ENCODE measurements around the gene OSTM1. TPM values are rescaled to one million over a fixed set of nuclear protein-coding genes. Genes with fewer than 3 reads are reported as not detected.

The OSTM1 gene
- polyA plus RNA-seq, 1 donor (not counting 4 experiments of a cell fraction or from before 2014, with no cell fraction given), result 71.3 TPM

DNA sequence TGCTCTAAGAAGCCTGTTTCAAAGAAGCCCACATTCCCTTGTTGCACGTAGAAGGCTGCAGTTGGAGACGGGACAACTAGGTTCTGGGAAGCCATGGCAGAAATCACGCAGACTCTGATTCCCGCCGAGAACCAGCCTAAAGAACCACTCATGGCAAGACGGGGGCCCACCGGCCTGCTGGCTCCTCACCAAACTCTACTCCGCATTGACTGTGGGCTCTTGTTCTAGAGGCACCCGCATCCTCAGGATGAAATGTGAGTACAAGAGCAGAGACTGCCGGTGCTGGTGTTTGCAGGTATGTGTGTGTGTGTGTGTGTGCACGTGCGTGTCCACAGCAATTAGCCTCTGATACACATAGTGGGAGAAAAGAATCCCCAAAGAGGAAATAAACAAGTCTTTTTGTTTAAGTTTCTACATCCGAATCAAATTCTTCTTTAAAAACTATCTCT, 49.0 kb upstream of the OSTM1 start:
- Histone ChIP-seq H3K4me1 (ENCODE audit: control insufficient read depth, extremely low read depth, insufficient read depth, low read length) (peaks cover 4% of the 10 kb centered on the region), H3K9ac (ENCODE audit: control insufficient read depth, extremely low read depth, insufficient read depth, low read length) (no peak overlapping the region), H3K27me3 (ENCODE audit: control insufficient read depth, extremely low read depth, insufficient read depth, low read length) (peaks cover 65% of the 10 kb centered on the region), H2AFZ (ENCODE audit: control insufficient read depth, low read length) (no peak overlapping the region), H3K27ac (ENCODE audit: control insufficient read depth, insufficient read depth, low read length) (no peak overlapping the region), H3K9me1 (ENCODE audit: control insufficient read depth, extremely low read depth, insufficient read depth, low read length) (no peaks in the 10 kb centered on the region), H3K4me2 (ENCODE audit: control insufficient read depth, extremely low read depth, insufficient read depth, low read depth, low read length) (no peak overlapping the region), H3K79me2 (ENCODE audit: control insufficient read depth, insufficient read depth, low read length) (no peaks in the 10 kb centered on the region), H4K20me1 (ENCODE audit: control insufficient read depth, extremely low read depth, insufficient read depth, low read length) (no peaks in the 10 kb centered on the region), H3K36me3 (ENCODE audit: control insufficient read depth in 2 of 2, extremely low read depth in 1 of 2, insufficient read depth in 2 of 2, low read length in 2 of 2) (no peaks in the 10 kb centered on the region), H3K9me3 (ENCODE audit: control insufficient read depth, low read depth, low read length) (no peaks in the 10 kb centered on the region), H3K4me3 (ENCODE audit: control insufficient read depth in 2 of 3, extremely low read depth in 1 of 3, insufficient read depth in 2 of 3, low read depth in 1 of 3, low read length in 3 of 3) (no peak overlapping the region)
- FAIRE-seq (no peak), DNase-seq (ENCODE audit: low read depth, low spot score) (no peak)
- dilution Hi-C loops (cut with MboI; ENCODE audit: extremely low pct_ligation_motif_present, low sequenced_read_pairs), result no loop called here
- no peak for TF ChIP-seq EZH2 (IDR thresholded peaks at IDR 0.05; ENCODE audit: low read length)
- TF ChIP-seq, protein P1, sequence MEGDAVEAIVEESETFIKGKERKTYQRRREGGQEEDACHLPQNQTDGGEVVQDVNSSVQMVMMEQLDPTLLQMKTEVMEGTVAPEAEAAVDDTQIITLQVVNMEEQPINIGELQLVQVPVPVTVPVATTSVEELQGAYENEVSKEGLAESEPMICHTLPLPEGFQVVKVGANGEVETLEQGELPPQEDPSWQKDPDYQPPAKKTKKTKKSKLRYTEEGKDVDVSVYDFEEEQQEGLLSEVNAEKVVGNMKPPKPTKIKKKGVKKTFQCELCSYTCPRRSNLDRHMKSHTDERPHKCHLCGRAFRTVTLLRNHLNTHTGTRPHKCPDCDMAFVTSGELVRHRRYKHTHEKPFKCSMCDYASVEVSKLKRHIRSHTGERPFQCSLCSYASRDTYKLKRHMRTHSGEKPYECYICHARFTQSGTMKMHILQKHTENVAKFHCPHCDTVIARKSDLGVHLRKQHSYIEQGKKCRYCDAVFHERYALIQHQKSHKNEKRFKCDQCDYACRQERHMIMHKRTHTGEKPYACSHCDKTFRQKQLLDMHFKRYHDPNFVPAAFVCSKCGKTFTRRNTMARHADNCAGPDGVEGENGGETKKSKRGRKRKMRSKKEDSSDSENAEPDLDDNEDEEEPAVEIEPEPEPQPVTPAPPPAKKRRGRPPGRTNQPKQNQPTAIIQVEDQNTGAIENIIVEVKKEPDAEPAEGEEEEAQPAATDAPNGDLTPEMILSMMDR (optimal IDR thresholded peaks at IDR 0.05 in 1 of 3, IDR thresholded peaks at IDR 0.05 in 1 of 3, conservative IDR thresholded peaks at IDR 0.05 in 1 of 3; ENCODE audit: extremely low read depth in 1 of 3, insufficient read depth in 2 of 3, low read length in 3 of 3), result no peak

GRCh38 chr6:108121612-108122011, 47.1 kb upstream of the OSTM1 start:
- TF ChIP-seq, protein P1 (optimal IDR thresholded peaks at IDR 0.05 in 1 of 3, IDR thresholded peaks at IDR 0.05 in 1 of 3, conservative IDR thresholded peaks at IDR 0.05 in 1 of 3; ENCODE audit: extremely low read depth in 1 of 3, insufficient read depth in 2 of 3, low read length in 3 of 3), result no peak
- no peak for TF ChIP-seq EZH2 (IDR thresholded peaks at IDR 0.05; ENCODE audit: low read length)
- H3K36me3 ChIP-seq (ENCODE audit: control insufficient read depth in 2 of 2, extremely low read depth in 1 of 2, insufficient read depth in 2 of 2, low read length in 2 of 2), result no peaks in the 10 kb centered on the region
- dilution Hi-C loops (cut with MboI; ENCODE audit: extremely low pct_ligation_motif_present, low sequenced_read_pairs), result no loop called here
- H2AFZ ChIP-seq (ENCODE audit: control insufficient read depth, low read length), result no peak overlapping the region
- H3K4me2 ChIP-seq (ENCODE audit: control insufficient read depth, extremely low read depth, insufficient read depth, low read depth, low read length), result no peak overlapping the region
- H3K9me1 ChIP-seq (ENCODE audit: control insufficient read depth, extremely low read depth, insufficient read depth, low read length), result no peaks in the 10 kb centered on the region
- DNase-seq (ENCODE audit: low read depth, low spot score), result no peak
- no peaks in the 10 kb centered on the region for H3K9me3 ChIP-seq (ENCODE audit: control insufficient read depth, low read depth, low read length)
- no peaks in the 10 kb centered on the region for H3K79me2 ChIP-seq (ENCODE audit: control insufficient read depth, insufficient read depth, low read length)
- peaks cover 13% of the 10 kb centered on the region for H3K4me1 ChIP-seq (ENCODE audit: control insufficient read depth, extremely low read depth, insufficient read depth, low read length)
- H4K20me1 ChIP-seq (ENCODE audit: control insufficient read depth, extremely low read depth, insufficient read depth, low read length), result no peaks in the 10 kb centered on the region
- no peak overlapping the region for H3K4me3 ChIP-seq (ENCODE audit: control insufficient read depth in 2 of 3, extremely low read depth in 1 of 3, insufficient read depth in 2 of 3, low read depth in 1 of 3, low read length in 3 of 3)
- FAIRE-seq, result no peak
- H3K27ac ChIP-seq (ENCODE audit: control insufficient read depth, insufficient read depth, low read length), result no peak overlapping the region
- peaks cover 78% of the 10 kb centered on the region for H3K27me3 ChIP-seq (ENCODE audit: control insufficient read depth, extremely low read depth, insufficient read depth, low read length)
- no peak overlapping the region for H3K9ac ChIP-seq (ENCODE audit: control insufficient read depth, extremely low read depth, insufficient read depth, low read length)

Data from keratinocyte (primary cell).